ENCODE data around the gene RNF157.
A peak's percentile ranks its signal among the peaks of the same experiment; 100 is the strongest.

RNF157 gene

GRCh38 chr17:76277300-76278267 lies 37.3 kb upstream of the RNF157 start:
- no peak for DNase-seq (ENCODE audit: extremely low read depth, low read depth)
- no peak for TF ChIP-seq CTCF (IDR thresholded peaks at IDR 0.05; ENCODE audit: low read depth, low read length)

- no peak for TF ChIP-seq CTCF (IDR thresholded peaks at IDR 0.05; ENCODE audit: low read depth, low read length)
- peak; percentile 50 for DNase-seq (ENCODE audit: extremely low read depth, low read depth)
These were observed 36.4 kb upstream of the RNF157 start for GRCh38 chr17:76276461-76277299.

GRCh38 chr17:76276069-76276431 lies 35.8 kb upstream of the RNF157 start:
- no peak for DNase-seq (ENCODE audit: extremely low read depth, low read depth)
- TF ChIP-seq CTCF (IDR thresholded peaks at IDR 0.05; ENCODE audit: low read depth, low read length): no peak

- TF ChIP-seq CTCF (IDR thresholded peaks at IDR 0.05; ENCODE audit: low read depth, low read length): no peak
- no peak for DNase-seq (ENCODE audit: extremely low read depth, low read depth)
These were observed 35.2 kb upstream of the RNF157 start for GRCh38 chr17:76275382-76276068.

GRCh38 chr17:76274112-76274956 lies 34.0 kb upstream of the RNF157 start:
- no peak for DNase-seq (ENCODE audit: extremely low read depth, low read depth)
- no peak for TF ChIP-seq CTCF (IDR thresholded peaks at IDR 0.05; ENCODE audit: low read depth, low read length)

GRCh38 chr17:76273445-76274111 lies 33.3 kb upstream of the RNF157 start:
- TF ChIP-seq CTCF (IDR thresholded peaks at IDR 0.05; ENCODE audit: low read depth, low read length): no peak

More at GRCh38 chr17:76273445-76274111, 33.3 kb upstream of the RNF157 start:
- no peak for DNase-seq (ENCODE audit: extremely low read depth, low read depth)

Measured in AG09319 (cell line).